Kidney epithelial cell (primary cell): ENCODE data around the gene DOCK10. TPM values are rescaled to one million over a fixed set of nuclear protein-coding genes. Genes with fewer than 3 reads are reported as not detected.
A peak's percentile ranks its signal among the peaks of the same experiment; 100 is the strongest.

Experiments
- DNase-seq: peaks from one replicate; pipeline ENCODE4 v3.0.0-alpha.2; 2010; ENCODE audit warnings: low read depth
- H3K27me3 ChIP-seq: 2 replicates; pipeline ENCODE4 v1.6.0; 2011; ENCODE audit warnings: low read length; ENCODE audit not compliant: control insufficient read depth, insufficient read depth
- H3K36me3 ChIP-seq: 2 replicates; pipeline ENCODE4 v1.5.1; 2011; ENCODE audit warnings: low read length; ENCODE audit not compliant: control insufficient read depth, insufficient read depth
- H3K4me3 ChIP-seq: 2 replicates; pipeline ENCODE4 v1.5.1; 2011; ENCODE audit warnings: low read depth, mild to moderate bottlenecking, control low read depth, low read length
- CTCF ChIP-seq: IDR thresholded peaks from 2 replicates; pipeline ENCODE4 v1.5.1; 2011; ENCODE audit warnings: mild to moderate bottlenecking, moderate library complexity, low read length, control low read depth, inconsistent platforms; ENCODE audit not compliant: insufficient read depth, poor library complexity, severe bottlenecking
- total RNA-seq: library from RNA; depleted of rRNA; stranded (reverse); fragments of >200 nt; gene quantifications from 2 replicates; pipeline ENCODE4 v1.2.3, GENCODE V29; 2015

Gene DOCK10
- total RNA-seq, 1 donor from 2014 or later: 5.0 TPM

GRCh38 chr2:224786848-224787247, 255.4 kb downstream of the DOCK10 start:
- H3K36me3 ChIP-seq: no peaks in the 10 kb centered on the region
- no peak for TF ChIP-seq CTCF
- no peak overlapping the region for H3K4me3 ChIP-seq
- H3K27me3 ChIP-seq: no peaks in the 10 kb centered on the region
- no peak for DNase-seq

DNA sequence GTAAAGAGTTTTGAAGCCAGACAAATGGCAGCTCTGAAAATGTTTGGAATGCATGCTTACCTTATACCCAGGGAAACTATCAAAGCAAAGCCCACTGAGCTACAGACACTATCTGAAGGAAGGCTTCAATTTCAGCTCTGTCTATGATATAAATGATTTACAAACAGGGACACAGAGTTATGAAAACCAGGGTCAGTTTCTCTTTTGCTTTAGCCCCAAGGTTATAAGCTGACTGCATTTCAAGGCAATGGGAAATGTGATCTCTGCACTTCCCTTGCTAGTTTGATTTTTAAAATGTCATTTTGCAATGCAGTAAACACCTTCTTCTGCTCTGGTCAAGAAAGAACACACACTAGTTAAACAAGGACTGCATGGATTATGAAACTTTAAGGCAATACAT, 260.9 kb downstream of the DOCK10 start:
- Histone ChIP-seq H3K36me3 (no peaks in the 10 kb centered on the region), H3K27me3 (no peaks in the 10 kb centered on the region), H3K4me3 (no peak overlapping the region)
- no peak for TF ChIP-seq CTCF
- DNase-seq: no peak

DNA sequence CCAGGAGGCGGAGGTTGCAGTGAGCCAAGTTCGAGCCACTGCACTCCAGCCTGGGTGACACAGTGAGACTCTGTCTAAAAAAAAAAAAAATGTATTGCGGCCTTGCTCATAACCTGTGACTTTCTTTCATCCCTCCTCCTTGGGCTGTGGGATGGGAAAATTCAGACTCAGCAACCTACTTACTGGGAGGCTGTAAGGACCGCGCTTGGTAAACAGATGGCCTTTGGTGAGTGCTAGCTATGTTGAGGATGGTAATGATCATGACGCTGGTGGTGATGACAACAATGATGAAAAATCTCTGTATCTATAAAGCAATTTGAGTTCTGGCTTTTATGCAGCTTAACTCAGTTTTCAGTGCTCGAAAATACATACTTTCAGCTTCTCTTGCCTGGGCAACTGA, 261.4 kb downstream of the DOCK10 start:
- no peak for DNase-seq
- Histone ChIP-seq H3K4me3 (no peak overlapping the region), H3K36me3 (no peaks in the 10 kb centered on the region), H3K27me3 (no peaks in the 10 kb centered on the region)
- TF ChIP-seq CTCF: no peak

DNA sequence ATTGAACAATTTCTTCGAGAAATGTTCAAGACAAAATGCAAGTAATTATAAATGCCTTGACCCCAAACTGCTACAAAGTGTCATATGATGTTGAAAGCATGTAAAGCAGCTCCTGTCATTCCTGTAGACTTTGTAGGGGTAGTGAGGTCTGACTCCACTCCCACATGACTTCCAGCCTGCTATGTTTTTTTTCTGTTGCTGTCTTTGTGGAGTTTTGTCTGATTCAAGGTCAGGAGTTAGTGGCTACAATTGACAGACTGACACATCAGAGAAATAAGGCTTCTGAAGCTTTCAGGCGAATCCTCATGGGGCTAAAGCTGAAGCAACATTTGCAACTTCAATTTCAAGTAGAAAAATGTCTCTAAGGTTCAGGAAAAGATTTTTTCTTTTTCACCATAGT, 262.2 kb downstream of the DOCK10 start:
- Histone ChIP-seq H3K36me3 (no peaks in the 10 kb centered on the region), H3K27me3 (no peaks in the 10 kb centered on the region), H3K4me3 (no peak overlapping the region)
- no peak for TF ChIP-seq CTCF
- peak; percentile 9 for DNase-seq

DNA sequence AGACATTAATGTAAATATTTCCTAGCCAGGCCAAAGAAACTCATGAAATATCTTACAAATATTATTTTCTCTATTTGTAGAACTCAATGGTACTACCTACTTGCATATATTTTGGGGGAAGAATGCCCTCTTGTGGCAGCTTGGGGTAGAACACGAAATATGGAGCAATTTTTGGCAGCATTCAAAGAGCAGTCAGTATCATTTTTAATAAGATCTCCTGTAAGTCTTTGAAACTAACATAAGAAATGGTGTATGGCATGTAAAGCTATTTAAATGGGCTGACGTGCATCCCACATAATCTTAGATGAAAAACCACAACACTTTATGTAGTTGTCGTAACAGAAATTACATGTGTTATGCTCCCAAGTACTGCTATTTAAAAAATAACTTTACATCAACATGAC, 263.8 kb downstream of the DOCK10 start:
- peak; percentile 9 for DNase-seq
- Histone ChIP-seq H3K4me3 (no peak overlapping the region), H3K27me3 (no peaks in the 10 kb centered on the region), H3K36me3 (no peaks in the 10 kb centered on the region)
- TF ChIP-seq CTCF: peak; percentile 74

DNA sequence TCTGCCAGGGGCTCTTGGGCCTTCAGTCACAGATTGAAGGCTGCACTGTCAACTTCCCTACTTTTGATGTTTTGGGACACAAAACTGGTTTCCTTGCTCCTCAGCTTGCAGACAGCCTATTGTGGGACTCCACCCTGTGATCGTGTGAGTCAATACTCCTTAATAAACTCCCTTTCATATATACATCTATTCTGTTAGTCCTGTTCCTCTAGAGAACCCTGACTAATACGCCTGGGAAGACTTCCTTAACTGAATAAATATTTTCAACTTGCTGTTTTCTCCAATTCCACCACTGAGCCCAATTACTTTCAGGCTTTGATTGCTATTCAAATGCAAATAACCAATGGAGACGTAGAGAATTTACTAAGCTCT, 264.7 kb downstream of the DOCK10 start:
- no peak for TF ChIP-seq CTCF
- Histone ChIP-seq H3K36me3 (no peaks in the 10 kb centered on the region), H3K4me3 (no peak overlapping the region), H3K27me3 (no peaks in the 10 kb centered on the region)
- no peak for DNase-seq
